Loucy (cell line): ENCODE measurements around the gene AGPS.

Source experiments
- H2AFZ ChIP-seq: fragments of 200-600 bp; sonication (generic); 2 replicates; pipeline ENCODE4 v1.6.0; 2016; ENCODE audit warnings: antibody characterized with exemption, mild to moderate bottlenecking, low read length, moderate library complexity
- H3F3A ChIP-seq: fragments of 200-600 bp; 2 replicates; pipeline ENCODE4 v1.6.0; 2016; ENCODE audit warnings: antibody characterized with exemption, low read depth, mild to moderate bottlenecking
- H3K27me3 ChIP-seq: fragments of 200-600 bp; sonication (generic); 2 replicates; pipeline ENCODE4 v1.6.1; 2014; ENCODE audit warnings: low read length, mild to moderate bottlenecking; ENCODE audit not compliant: insufficient read depth, poor library complexity, severe bottlenecking
- H3K36me3 ChIP-seq: fragments of 200-600 bp; sonication (generic); 2 replicates; pipeline ENCODE4 v1.6.1; 2016; ENCODE audit warnings: low read length; ENCODE audit not compliant: insufficient read depth
- H3K4me1 ChIP-seq: fragments of 200-600 bp; sonication (generic); 2 replicates; pipeline ENCODE4 v1.5.1; 2014; ENCODE audit warnings: low read length, mild to moderate bottlenecking; ENCODE audit not compliant: insufficient read depth, poor library complexity, severe bottlenecking
- H3K4me2 ChIP-seq: fragments of 200-600 bp; sonication (generic); 2 replicates; pipeline ENCODE4 v1.6.0; 2014; ENCODE audit warnings: antibody characterized with exemption, low read length, low read depth, mild to moderate bottlenecking; ENCODE audit not compliant: poor library complexity, severe bottlenecking
- H3K4me3 ChIP-seq: fragments of 200-600 bp; sonication (generic); 2 replicates; pipeline ENCODE4 v1.5.1; 2014; ENCODE audit warnings: low read length, mild to moderate bottlenecking, mixed read lengths; ENCODE audit not compliant: poor library complexity, severe bottlenecking
- H3K79me2 ChIP-seq: fragments of 200-600 bp; sonication (generic); 2 replicates; pipeline ENCODE4 v1.6.1; 2014; ENCODE audit warnings: low read length; ENCODE audit not compliant: insufficient read depth
- H3K9ac ChIP-seq: fragments of 200-600 bp; sonication (generic); 2 replicates; pipeline ENCODE4 v1.6.0; 2014; ENCODE audit warnings: mild to moderate bottlenecking, low read depth, low read length, moderate library complexity; ENCODE audit not compliant: poor library complexity, severe bottlenecking
- H3K9me2 ChIP-seq: fragments of 200-600 bp; sonication (generic); replicated peaks from 2 replicates; pipeline ENCODE4 v1.6.1; 2016; ENCODE audit warnings: low read depth, low read length, mixed read lengths
- H3K9me3 ChIP-seq: fragments of 200-600 bp; sonication (generic); 2 replicates; pipeline ENCODE4 v1.6.1; 2014; ENCODE audit warnings: mild to moderate bottlenecking, antibody characterized with exemption, low read length, low read depth; ENCODE audit not compliant: insufficient read depth
- H4K20me1 ChIP-seq: fragments of 200-600 bp; sonication (generic); 2 replicates; pipeline ENCODE4 v1.6.0; 2014; ENCODE audit warnings: antibody characterized with exemption, low read length, mild to moderate bottlenecking; ENCODE audit not compliant: insufficient read depth, poor library complexity, severe bottlenecking
- CTCF ChIP-seq: fragments of 200-600 bp; sonication (generic); conservative IDR thresholded peaks from 2 replicates; pipeline ENCODE4 v1.5.1; 2014; ENCODE audit warnings: mild to moderate bottlenecking, antibody characterized with exemption, low read length
- EZH2phosphoT487 ChIP-seq: fragments of 200-600 bp; IDR thresholded peaks from 2 replicates; pipeline ENCODE4 v1.6.1; 2018; ENCODE audit warnings: antibody characterized with exemption, mild to moderate bottlenecking, moderate library complexity, borderline replicate concordance

AGPS gene

GRCh38 chr2:177445200-177445599, 52.6 kb downstream of the AGPS start:
- Histone ChIP-seq H3K27me3 (no peaks in the 10 kb centered on the region), H3K36me3 (peaks cover 77% of the 10 kb centered on the region), H3F3A (no peaks in the 10 kb centered on the region), H3K9me2 (no peaks in the 10 kb centered on the region), H3K9me3 (peaks cover 4% of the 10 kb centered on the region; the same call in 1 of the 2 replicates), H3K79me2 (no peaks in the 10 kb centered on the region), H2AFZ (no peak overlapping the region), H3K9ac (no peak overlapping the region), H3K4me1 (no peaks in the 10 kb centered on the region), H3K4me2 (no peak overlapping the region), H3K4me3 (no peak overlapping the region), H4K20me1 (no peaks in the 10 kb centered on the region)
- TF ChIP-seq CTCF = no peak
- TF ChIP-seq EZH2phosphoT487 = no peak

- Histone ChIP-seq H3F3A (no peaks in the 10 kb centered on the region), H3K4me2 (no peak overlapping the region)
- TF ChIP-seq EZH2phosphoT487 = no peak
- TF ChIP-seq CTCF = no peak
Observed at GRCh38 chr2:177448031-177448430, 55.5 kb downstream of the AGPS start.

DNA sequence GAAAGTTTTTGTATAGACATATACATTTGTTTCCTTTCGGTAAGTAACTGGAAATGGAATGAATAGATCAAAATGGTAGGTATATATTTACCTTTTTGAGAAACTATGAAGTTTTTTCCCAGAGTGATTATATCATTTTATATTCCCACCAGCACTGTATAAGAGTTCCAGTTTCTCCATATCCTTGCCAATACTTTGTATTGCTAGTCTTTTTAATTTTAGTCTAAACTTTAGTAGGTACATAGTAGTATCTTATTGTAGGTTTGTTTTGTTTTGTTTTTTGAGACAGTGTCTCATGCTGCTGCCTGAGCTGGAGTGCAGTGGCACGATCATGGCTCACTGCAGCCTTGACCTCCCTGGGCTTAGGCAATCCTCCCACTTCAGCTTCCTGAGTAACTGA, 56.6 kb downstream of the AGPS start:
- H3K9ac ChIP-seq = no peak overlapping the region
- H3K4me3 ChIP-seq = no peak overlapping the region
- H4K20me1 ChIP-seq = peaks cover 5% of the 10 kb centered on the region
- H3K27me3 ChIP-seq = no peaks in the 10 kb centered on the region
- H3K4me1 ChIP-seq = no peaks in the 10 kb centered on the region
- no peak overlapping the region for H2AFZ ChIP-seq
- H3F3A ChIP-seq = no peaks in the 10 kb centered on the region
- no peaks in the 10 kb centered on the region for H3K79me2 ChIP-seq
- no peaks in the 10 kb centered on the region for H3K9me2 ChIP-seq
- H3K36me3 ChIP-seq = peaks cover 49% of the 10 kb centered on the region; the same call in 1 of the 2 replicates
- no peak overlapping the region for H3K4me2 ChIP-seq
- no peak for TF ChIP-seq CTCF
- TF ChIP-seq EZH2phosphoT487 = no peak
- peaks cover 4% of the 10 kb centered on the region; the same call in 1 of the 2 replicates for H3K9me3 ChIP-seq

More at GRCh38 chr2:177448031-177448430, 55.5 kb downstream of the AGPS start:
- Histone ChIP-seq H3K9me2 (no peaks in the 10 kb centered on the region), H3K79me2 (no peaks in the 10 kb centered on the region), H3K4me3 (no peak overlapping the region), H4K20me1 (peaks cover 5% of the 10 kb centered on the region), H3K9me3 (peaks cover 4% of the 10 kb centered on the region; the same call in 1 of the 2 replicates), H3K27me3 (no peaks in the 10 kb centered on the region), H3K36me3 (peaks cover 60% of the 10 kb centered on the region), H2AFZ (no peak overlapping the region), H3K9ac (no peak overlapping the region), H3K4me1 (no peaks in the 10 kb centered on the region)
